ENCODE results near the gene LAD1. TPM values are rescaled to one million over a fixed set of nuclear protein-coding genes. Genes with fewer than 3 reads are reported as not detected.
A peak's percentile ranks its signal among the peaks of the same experiment; 100 is the strongest.

The LAD1 gene
- total RNA-seq, 4 donors from 2014 or later, result 0.25 to 6.2 (median 0.92) TPM

DNA sequence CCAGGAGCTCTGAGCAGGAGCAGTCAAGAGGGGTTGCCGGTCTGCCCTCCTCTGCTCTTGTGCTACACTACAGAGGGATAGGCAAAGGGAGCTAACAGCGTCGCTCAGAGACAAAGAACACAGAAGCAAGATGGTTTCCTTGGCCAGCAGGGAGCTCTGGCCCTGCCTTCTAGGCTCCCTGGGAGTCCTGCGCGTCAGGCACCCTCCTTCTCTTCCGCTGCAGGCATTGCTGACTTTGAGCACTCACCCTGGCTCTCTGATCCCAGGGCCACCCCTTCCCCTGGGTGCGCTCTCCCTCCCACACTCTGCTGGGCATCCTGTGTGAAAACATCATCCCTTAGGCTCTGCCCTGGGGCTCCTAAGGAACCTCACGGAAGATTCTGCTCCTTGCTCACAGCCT is 21.9 kb upstream of the LAD1 start:
- Histone ChIP-seq H3K36me3 (no peaks in the 10 kb centered on the region), H3K27ac (peak overlapping the region; percentile 93), H3K4me3 (peak overlapping the region in 3 of 4 donors; percentile 10 to 37 (median 11)), H3K27me3 (no peaks in the 10 kb centered on the region), H3K9me3 (no peaks in the 10 kb centered on the region), H3K4me1 (peaks cover 56 to 63% of the 10 kb centered on the region in 2 donors)
- TF ChIP-seq POLR2A (IDR thresholded peaks at IDR 0.05), result no peak
- TF ChIP-seq, protein P1, sequence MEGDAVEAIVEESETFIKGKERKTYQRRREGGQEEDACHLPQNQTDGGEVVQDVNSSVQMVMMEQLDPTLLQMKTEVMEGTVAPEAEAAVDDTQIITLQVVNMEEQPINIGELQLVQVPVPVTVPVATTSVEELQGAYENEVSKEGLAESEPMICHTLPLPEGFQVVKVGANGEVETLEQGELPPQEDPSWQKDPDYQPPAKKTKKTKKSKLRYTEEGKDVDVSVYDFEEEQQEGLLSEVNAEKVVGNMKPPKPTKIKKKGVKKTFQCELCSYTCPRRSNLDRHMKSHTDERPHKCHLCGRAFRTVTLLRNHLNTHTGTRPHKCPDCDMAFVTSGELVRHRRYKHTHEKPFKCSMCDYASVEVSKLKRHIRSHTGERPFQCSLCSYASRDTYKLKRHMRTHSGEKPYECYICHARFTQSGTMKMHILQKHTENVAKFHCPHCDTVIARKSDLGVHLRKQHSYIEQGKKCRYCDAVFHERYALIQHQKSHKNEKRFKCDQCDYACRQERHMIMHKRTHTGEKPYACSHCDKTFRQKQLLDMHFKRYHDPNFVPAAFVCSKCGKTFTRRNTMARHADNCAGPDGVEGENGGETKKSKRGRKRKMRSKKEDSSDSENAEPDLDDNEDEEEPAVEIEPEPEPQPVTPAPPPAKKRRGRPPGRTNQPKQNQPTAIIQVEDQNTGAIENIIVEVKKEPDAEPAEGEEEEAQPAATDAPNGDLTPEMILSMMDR (IDR thresholded peaks at IDR 0.05 in 4 of 5, conservative IDR thresholded peaks at IDR 0.05 in 1 of 5), result no peak
- intact Hi-C loops (cut with DNase I; ENCODE audit: low total_unique reads) (loop anchor here (5.0 kb wide), 1 partner anchor 249 kb away; no protein-coding TSS in a partner anchor), in situ Hi-C loops (cut with MboI; ENCODE audit: low sequenced_read_pairs in 4 of 4) (no loop called here)
- ATAC-seq (no peak), DNase-seq (peak in 1 of 2 donors; percentile 10)

DNA sequence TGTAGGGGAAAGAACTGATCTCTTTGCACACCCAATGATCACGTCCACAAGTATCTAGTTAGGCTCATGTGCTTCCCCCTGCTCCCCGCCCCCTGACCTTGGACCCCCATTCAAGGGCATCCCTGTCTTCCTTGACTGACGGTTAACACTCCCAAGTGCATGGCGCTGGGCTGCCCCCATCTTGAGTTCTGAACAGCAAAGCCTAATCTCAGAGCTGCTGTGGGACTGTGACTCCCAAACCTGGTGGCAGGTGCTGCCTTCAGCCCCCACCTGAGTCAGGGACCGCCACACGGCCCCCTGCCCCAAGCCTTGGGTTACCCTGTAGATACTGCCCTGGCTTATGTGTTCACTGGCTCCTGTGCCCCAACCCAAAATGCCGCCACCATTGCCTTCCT is 21.5 kb upstream of the LAD1 start:
- H3K27me3 ChIP-seq, result no peaks in the 10 kb centered on the region
- no peaks in the 10 kb centered on the region for H3K9me3 ChIP-seq
- peak overlapping the region; percentile 93 for H3K27ac ChIP-seq
- TF ChIP-seq, protein P1 (IDR thresholded peaks at IDR 0.05 in 4 of 5, conservative IDR thresholded peaks at IDR 0.05 in 1 of 5), result no peak
- DNase-seq (peak in 1 of 2 donors; percentile 21), ATAC-seq (no peak)
- in situ Hi-C loops (cut with MboI; ENCODE audit: low sequenced_read_pairs in 4 of 4) (no loop called here), intact Hi-C loops (cut with DNase I; ENCODE audit: low total_unique reads) (loop anchor here (5.0 kb wide), 1 partner anchor 248 kb away; no protein-coding TSS in a partner anchor)
- peak overlapping the region in 2 of 4 donors; percentile 11 to 37 for H3K4me3 ChIP-seq
- H3K4me1 ChIP-seq, result peaks cover 55 to 59% of the 10 kb centered on the region in 2 donors
- H3K36me3 ChIP-seq, result no peaks in the 10 kb centered on the region

DNA sequence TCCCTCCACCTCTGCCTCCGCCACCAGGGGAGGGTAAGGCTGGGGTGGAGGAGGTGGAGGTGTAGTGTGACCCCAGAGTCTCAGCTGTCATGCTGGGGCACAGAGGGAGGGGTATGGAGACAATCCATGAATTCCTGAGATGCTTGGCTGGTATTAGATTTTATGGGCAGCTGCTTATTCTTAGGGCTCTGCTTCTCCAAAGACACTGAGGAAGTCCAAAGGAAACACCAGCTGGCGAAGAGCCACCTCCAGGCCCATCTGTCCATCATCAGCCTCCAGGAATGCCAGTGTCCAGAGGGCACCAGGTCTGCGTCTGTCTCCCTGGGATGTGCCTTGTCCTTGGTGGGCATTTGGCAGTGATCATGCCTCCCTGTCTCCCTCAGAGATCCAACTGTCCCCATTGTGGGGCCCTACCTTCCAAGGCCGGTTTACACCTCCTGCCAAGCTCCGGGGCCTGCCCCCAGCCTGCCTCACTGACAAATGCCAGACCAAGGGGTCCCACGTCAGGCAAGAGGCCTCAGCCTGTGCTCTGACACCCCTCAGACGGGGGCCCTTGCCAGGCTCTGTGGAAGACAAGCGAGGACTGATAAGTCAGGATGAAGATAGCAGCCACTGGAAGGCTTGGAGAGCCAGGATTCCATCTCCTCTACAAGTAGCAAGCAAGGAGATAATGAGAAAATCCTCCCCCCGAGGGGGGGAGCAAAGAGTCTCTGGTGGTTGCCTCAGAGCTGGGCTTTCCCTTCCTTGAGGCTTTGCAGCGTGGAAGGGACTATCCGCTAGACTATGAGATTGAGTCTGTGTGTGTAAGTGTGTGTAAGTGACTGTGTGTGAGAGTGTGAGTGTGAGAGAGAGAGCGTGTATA is 20.9 kb upstream of the LAD1 start:
- TF ChIP-seq, protein P1 (IDR thresholded peaks at IDR 0.05 in 4 of 5, conservative IDR thresholded peaks at IDR 0.05 in 1 of 5), result no peak
- TF ChIP-seq POLR2A (IDR thresholded peaks at IDR 0.05), result no peak
- Histone ChIP-seq H3K27ac (peak overlapping the region; percentile 93), H3K4me3 (peak overlapping the region in 2 of 4 donors; percentile 2 to 37), H3K4me1 (peaks cover 55% of the 10 kb centered on the region in 2 donors), H3K27me3 (no peaks in the 10 kb centered on the region), H3K9me3 (no peaks in the 10 kb centered on the region), H3K36me3 (no peaks in the 10 kb centered on the region)
- intact Hi-C loops (cut with DNase I; ENCODE audit: low total_unique reads), result loop anchor here (5.0 kb wide), 1 partner anchor 248 kb away; no protein-coding TSS in a partner anchor
- in situ Hi-C loops (cut with MboI; ENCODE audit: low sequenced_read_pairs in 4 of 4), result no loop called here
- DNase-seq, result peak in 1 of 2 donors; percentile 54
- peak in 1 of 2 donors; percentile 11 for ATAC-seq

DNA sequence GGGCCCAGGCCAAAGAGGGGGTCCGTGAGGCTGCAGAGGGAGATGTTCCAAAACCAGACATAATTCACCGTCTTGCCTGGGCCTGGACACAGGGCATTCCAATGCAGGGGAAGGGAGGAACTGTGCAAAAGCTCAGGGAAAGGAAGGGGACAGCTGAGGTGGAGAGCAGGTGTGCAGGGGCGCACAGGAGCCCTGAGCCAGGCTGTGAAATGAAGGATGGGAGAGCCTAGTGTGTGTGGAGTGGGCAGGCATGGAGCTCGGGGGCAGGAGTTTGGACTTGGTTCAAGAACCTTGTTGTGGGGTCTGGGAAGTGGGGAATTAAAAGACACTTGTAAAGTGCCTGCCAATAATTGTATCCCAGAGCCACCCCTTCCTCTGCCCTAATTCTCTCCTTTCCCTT is 20.1 kb upstream of the LAD1 start:
- Histone ChIP-seq H3K4me3 (peak overlapping the region in 2 of 4 donors; percentile 15 to 37), H3K27ac (peak overlapping the region; percentile 93), H3K36me3 (no peaks in the 10 kb centered on the region), H3K9me3 (no peaks in the 10 kb centered on the region), H3K4me1 (peaks cover 49 to 51% of the 10 kb centered on the region in 2 donors), H3K27me3 (no peaks in the 10 kb centered on the region)
- in situ Hi-C loops (cut with MboI; ENCODE audit: low sequenced_read_pairs in 4 of 4), result no loop called here
- intact Hi-C loops (cut with DNase I; ENCODE audit: low total_unique reads), result no loop called here
- DNase-seq (peak in 1 of 2 donors; percentile 17), ATAC-seq (no peak)
- TF ChIP-seq, protein P1 (IDR thresholded peaks at IDR 0.05 in 4 of 5, conservative IDR thresholded peaks at IDR 0.05 in 1 of 5), result no peak
- no peak for TF ChIP-seq POLR2A (IDR thresholded peaks at IDR 0.05)
